ENCODE results near the gene ATP2B1.

GRCh38 chr12:89568484-89568883 is 140.2 kb downstream of the ATP2B1 start:
- TF ChIP-seq E2F6 (IDR thresholded peaks at IDR 0.05; ENCODE audit: borderline replicate concordance, low read depth) (no peak), CTCF (IDR thresholded peaks at IDR 0.05) (no peak), PHF8 (IDR thresholded peaks at IDR 0.05; ENCODE audit: borderline replicate concordance, low read depth) (no peak)
